AG04450 (cell line): Measurements from ENCODE around the gene C3orf52. TPM values are rescaled to one million over a fixed set of nuclear protein-coding genes. Genes with fewer than 3 reads are reported as not detected.
A peak's percentile ranks its signal among the peaks of the same experiment; 100 is the strongest.

ENCODE experiments used
- CTCF ChIA-PET: fragments of 300-600, 350-600 bp; formaldehyde crosslinking; extraction: SDS; loops from one replicate; lab custom pipeline; 2022; ENCODE audit warnings: antibody characterized with exemption, inconsistent platforms; lab: Charles Lee
- POLR2A ChIA-PET: fragments of 350-600 bp; formaldehyde crosslinking; extraction: SDS; loops from one replicate; lab custom pipeline; 2021; ENCODE audit warnings: antibody characterized with exemption, inconsistent platforms; lab: Yijun Ruan, JAX
- DNase-seq: peaks from one replicate; pipeline ENCODE4 v3.0.0-alpha.2; 2011; ENCODE audit warnings: low read depth, low spot score
- H3K27ac ChIP-seq: one replicate; pipeline ENCODE4 v1.5.1; 2012; ENCODE audit warnings: low read depth, low read length, control low read depth
- H3K27me3 ChIP-seq: one replicate; pipeline ENCODE4 v1.6.0; 2012; ENCODE audit warnings: low read length; ENCODE audit not compliant: control insufficient read depth, insufficient read depth
- H3K4me3 ChIP-seq: 2 replicates; pipeline ENCODE4 v1.5.1; 2011; ENCODE audit warnings: mild to moderate bottlenecking, low read depth, low read length, control low read depth
- H3K9me3 ChIP-seq: 2 replicates; pipeline ENCODE4 v1.5.1; 2012; ENCODE audit warnings: low read length; ENCODE audit not compliant: control insufficient read depth, insufficient read depth
- CTCF ChIP-seq: IDR thresholded peaks from 2 replicates; pipeline ENCODE4 v1.5.1; 2011; ENCODE audit warnings: low read depth, low read length, control low read depth, inconsistent platforms
- polyA plus RNA-seq: library from polyadenylated mRNA; depleted of rRNA; stranded (reverse); fragments of >200 nt; gene quantifications from 2 replicates; pipeline ENCODE4 v1.2.3, GENCODE V29; 2011

C3orf52 gene
- polyA plus RNA-seq, 1 experiment: 7.0 TPM

GRCh38 chr3:112124907-112125607 lies 38.9 kb downstream of the C3orf52 start:
- no peak overlapping the region for H3K4me3 ChIP-seq
- no peak for DNase-seq
- no peak for TF ChIP-seq CTCF
- no peaks in the 10 kb centered on the region for H3K9me3 ChIP-seq
- no peak overlapping the region for H3K27ac ChIP-seq
- POLR2A ChIA-PET: interaction anchor here (0.5 kb wide), 1 partner anchor 1543 kb away, joined by 4 read pairs; no protein-coding TSS in a partner anchor
- CTCF ChIA-PET: interaction anchor here (0.6 to 1.5 kb wide), 3 partner anchors 13 to 395 kb away, joined by 3 to 5 read pairs (median 3); no protein-coding TSS in a partner anchor
- no peaks in the 10 kb centered on the region for H3K27me3 ChIP-seq

- Histone ChIP-seq H3K9me3 (no peaks in the 10 kb centered on the region), H3K4me3 (no peak overlapping the region), H3K27ac (no peak overlapping the region), H3K27me3 (no peaks in the 10 kb centered on the region)
- ChIA-PET CTCF (interaction anchor here (0.6 to 3.6 kb wide), 3 partner anchors 15 to 405 kb away, joined by 3 to 18 read pairs (median 3); no protein-coding TSS in a partner anchor), POLR2A (no interaction called here)
- TF ChIP-seq CTCF: no peak
- no peak for DNase-seq
These were observed 40.3 kb downstream of the C3orf52 start for GRCh38 chr3:112126511-112126911.

- ChIA-PET CTCF (interaction anchor here (0.7 to 3.6 kb wide), 5 partner anchors 9 to 403 kb away, joined by 3 to 18 read pairs (median 3); no protein-coding TSS in a partner anchor), POLR2A (no interaction called here)
- no peak for DNase-seq
- Histone ChIP-seq H3K9me3 (no peaks in the 10 kb centered on the region), H3K27me3 (no peaks in the 10 kb centered on the region), H3K4me3 (no peak overlapping the region), H3K27ac (no peak overlapping the region)
- TF ChIP-seq CTCF: no peak
These were observed 41.6 kb downstream of the C3orf52 start for GRCh38 chr3:112127522-112128494.

GRCh38 chr3:112128843-112129727 lies 42.9 kb downstream of the C3orf52 start:
- DNase-seq: peak; percentile 16
- POLR2A ChIA-PET: no interaction called here
- TF ChIP-seq CTCF: no peak
- CTCF ChIA-PET: interaction anchor here (1.4 to 3.6 kb wide), 3 partner anchors 8 to 17 kb away, joined by 3 to 18 read pairs (median 5); no protein-coding TSS in a partner anchor
- no peaks in the 10 kb centered on the region for H3K9me3 ChIP-seq
- H3K4me3 ChIP-seq: no peak overlapping the region
- H3K27me3 ChIP-seq: no peaks in the 10 kb centered on the region
- H3K27ac ChIP-seq: no peak overlapping the region
